ENCODE data around the gene HMOX2.
A peak's percentile ranks its signal among the peaks of the same experiment; 100 is the strongest.

The HMOX2 gene

GRCh38 chr16:4550591-4550990 is 74.4 kb downstream of the HMOX2 start:
- TF ChIP-seq CTCF (IDR thresholded peaks at IDR 0.05; ENCODE audit: control extremely low read depth, extremely low read depth, low read depth, missing control alignments) = no peak
- ChIA-PET POLR2A (no interaction called here), CTCF (interaction anchor here (1.3 to 10.4 kb wide), 7 partner anchors 25 to 74 kb away, joined by 3 to 138 read pairs (median 6); partner anchors contain the start of gene HMOX2)
- DNase-seq (ENCODE audit: extremely low spot score) = no peak

GRCh38 chr16:4552541-4552940 is 76.3 kb downstream of the HMOX2 start:
- ChIA-PET POLR2A (no interaction called here), CTCF (interaction anchor here (1.5 to 10.4 kb wide), 3 partner anchors 16 to 45 kb away, joined by 3 to 138 read pairs (median 5); no protein-coding TSS in a partner anchor)
- no peak for TF ChIP-seq CTCF (IDR thresholded peaks at IDR 0.05; ENCODE audit: control extremely low read depth, extremely low read depth, low read depth, missing control alignments)
- no peak for DNase-seq (ENCODE audit: extremely low spot score)

- POLR2A ChIA-PET = interaction anchor here (1.1 kb wide), 1 partner anchor 17 kb away, joined by 3 read pairs; the partner anchor contains the start of gene CDIP1
Observed at GRCh38 chr16:4556112-4556511, 79.9 kb downstream of the HMOX2 start, which contains the start of gene C16orf96. Gene C16orf96 (plus strand): TSS chr16:4556340. CDS start chr16:4556490, 150 bp downstream.

GRCh38 chr16:4556580-4556979 is 80.4 kb downstream of the HMOX2 start:
- DNase-seq (ENCODE audit: extremely low spot score) = no peak
- ChIA-PET POLR2A (interaction anchor here (1.1 kb wide), 1 partner anchor 18 kb away, joined by 3 read pairs; the partner anchor contains the start of gene CDIP1), CTCF (interaction anchor here (1.2 to 1.4 kb wide), 6 partner anchors 9 to 38 kb away, joined by 3 to 6 read pairs (median 4); partner anchors contain the start of gene CDIP1)
- no peak for TF ChIP-seq CTCF (IDR thresholded peaks at IDR 0.05; ENCODE audit: control extremely low read depth, extremely low read depth, low read depth, missing control alignments)

More at GRCh38 chr16:4556112-4556511, 79.9 kb downstream of the HMOX2 start, which contains the start of gene C16orf96:
- CTCF ChIA-PET = interaction anchor here (1.2 to 1.4 kb wide), 6 partner anchors 9 to 38 kb away, joined by 3 to 6 read pairs (median 4); partner anchors contain the start of gene CDIP1
- peak; percentile 5 for DNase-seq (ENCODE audit: extremely low spot score)
- TF ChIP-seq CTCF (IDR thresholded peaks at IDR 0.05; ENCODE audit: control extremely low read depth, extremely low read depth, low read depth, missing control alignments) = no peak

GRCh38 chr16:4557973-4558372 is 81.8 kb downstream of the HMOX2 start:
- no peak for DNase-seq (ENCODE audit: extremely low spot score)
- POLR2A ChIA-PET = no interaction called here
- no peak for TF ChIP-seq CTCF (IDR thresholded peaks at IDR 0.05; ENCODE audit: control extremely low read depth, extremely low read depth, low read depth, missing control alignments)
- CTCF ChIA-PET = interaction anchor here (1.2 kb wide), 1 partner anchor 9 kb away, joined by 3 read pairs; no protein-coding TSS in a partner anchor

Measured in GM10248 (cell line).